DND-41 (cell line): ENCODE data around the gene MEGF11.

ENCODE experiments used
- ATAC-seq: fragments of 200-7000 bp; cut with Tn5 transposase; 3 replicates; pipeline ENCODE4 v1.9.1; 2021; ENCODE audit warnings: low read depth; ENCODE audit not compliant: insufficient read depth
- DNase-seq: peaks from one replicate; pipeline ENCODE4 v3.0.0-alpha.2; 2020
- H2AFZ ChIP-seq: 2 replicates; pipeline ENCODE4 v1.6.0; 2012; ENCODE audit warnings: low read depth, low read length
- H3K27ac ChIP-seq: 2 replicates; pipeline ENCODE4 v1.5.1; 2012; ENCODE audit warnings: low read length, inconsistent platforms
- H3K27me3 ChIP-seq: fragments of 200-600 bp; sonication (generic); 2 replicates; pipeline ENCODE4 v1.6.0; 2012; ENCODE audit warnings: low read length, mild to moderate bottlenecking, inconsistent platforms; ENCODE audit not compliant: insufficient read depth, poor library complexity
- H3K36me3 ChIP-seq: 2 replicates; pipeline ENCODE4 v1.5.1; 2012; ENCODE audit warnings: low read length, inconsistent platforms; ENCODE audit not compliant: insufficient read depth
- H3K4me1 ChIP-seq: 2 replicates; pipeline ENCODE4 v1.5.1; 2012; ENCODE audit warnings: mild to moderate bottlenecking, low read length; ENCODE audit not compliant: insufficient read depth
- H3K4me2 ChIP-seq: 2 replicates; pipeline ENCODE4 v1.6.0; 2012; ENCODE audit warnings: mild to moderate bottlenecking, moderate library complexity, low read length, inconsistent platforms; ENCODE audit not compliant: insufficient read depth
- H3K4me3 ChIP-seq, 2 experiments: fragments of 200-600 bp in 1 of 2; shearing (Covaris generic) in 1 of 2; 2 replicates each; pipeline ENCODE4 v1.5.1; 2012 to 2016; ENCODE audit warnings: inconsistent platforms in 2 of 2, low read length in 2 of 2, mild to moderate bottlenecking in 2 of 2, low read depth in 1 of 2, moderate library complexity in 1 of 2
- H3K79me2 ChIP-seq: 2 replicates; pipeline ENCODE4 v1.6.0; 2012; ENCODE audit warnings: low read length, inconsistent platforms; ENCODE audit not compliant: insufficient read depth
- H3K9ac ChIP-seq: 2 replicates; pipeline ENCODE4 v1.6.0; 2012; ENCODE audit warnings: low read depth, mild to moderate bottlenecking, inconsistent platforms, low read length, moderate library complexity
- H3K9me3 ChIP-seq: 2 replicates; pipeline ENCODE4 v1.5.1; 2012; ENCODE audit warnings: low read length, moderate library complexity, mild to moderate bottlenecking, inconsistent platforms; ENCODE audit not compliant: insufficient read depth, severe bottlenecking
- H4K20me1 ChIP-seq: 2 replicates; pipeline ENCODE4 v1.6.0; 2012; ENCODE audit warnings: low read length; ENCODE audit not compliant: insufficient read depth
- CTCF ChIP-seq: IDR thresholded peaks from 2 replicates; pipeline ENCODE4 v1.5.1; 2012; ENCODE audit warnings: borderline replicate concordance, low read length, moderate library complexity, mild to moderate bottlenecking; ENCODE audit not compliant: poor library complexity, severe bottlenecking; ENCODE audit errors: extremely low read depth
- EZH2 ChIP-seq: IDR thresholded peaks from 3 replicates; pipeline ENCODE4 v1.6.1; 2012; ENCODE audit warnings: borderline replicate concordance, low read depth, mild to moderate bottlenecking, moderate library complexity, low read length, inconsistent platforms; ENCODE audit not compliant: severe bottlenecking

MEGF11 gene

GRCh38 chr15:65949491-65949890, 304.1 kb downstream of the MEGF11 start:
- H4K20me1 ChIP-seq: 0 out of 2 replicates have a peak, but pooled peaks cover 5% of the 10 kb centered on the region
- no peaks in the 10 kb centered on the region for H3K79me2 ChIP-seq
- no peak overlapping the region for H3K4me2 ChIP-seq
- no peak overlapping the region for H2AFZ ChIP-seq
- no peak overlapping the region for H3K4me3 ChIP-seq
- H3K9ac ChIP-seq: no peak overlapping the region
- DNase-seq: no peak
- ATAC-seq: no peak
- H3K27ac ChIP-seq: no peak overlapping the region
- H3K27me3 ChIP-seq: no peaks in the 10 kb centered on the region
- H3K4me1 ChIP-seq: no peaks in the 10 kb centered on the region
- TF ChIP-seq EZH2: no peak
- TF ChIP-seq CTCF: no peak
- H3K9me3 ChIP-seq: no peaks in the 10 kb centered on the region
- no peaks in the 10 kb centered on the region for H3K36me3 ChIP-seq

DNA sequence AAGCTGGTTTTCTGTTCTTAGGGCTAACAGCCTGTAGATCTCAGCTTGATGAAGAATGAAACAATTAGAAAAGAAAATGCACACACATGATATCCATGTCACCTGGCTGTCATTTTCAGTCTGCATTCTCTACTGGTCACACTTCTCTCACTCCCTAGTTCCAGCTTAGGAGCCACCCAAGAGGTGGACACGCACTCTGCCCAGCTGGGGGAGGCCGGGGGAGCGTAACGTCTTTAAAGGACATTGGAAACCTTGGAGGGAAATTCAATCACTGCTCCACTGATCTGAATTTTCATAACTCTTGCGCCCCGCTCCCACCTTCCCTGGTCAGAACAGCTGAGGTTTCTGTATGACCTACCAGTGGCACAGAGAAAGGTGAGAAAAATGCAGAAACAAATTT, 304.5 kb downstream of the MEGF11 start:
- no peak overlapping the region for H3K4me3 ChIP-seq

DNA sequence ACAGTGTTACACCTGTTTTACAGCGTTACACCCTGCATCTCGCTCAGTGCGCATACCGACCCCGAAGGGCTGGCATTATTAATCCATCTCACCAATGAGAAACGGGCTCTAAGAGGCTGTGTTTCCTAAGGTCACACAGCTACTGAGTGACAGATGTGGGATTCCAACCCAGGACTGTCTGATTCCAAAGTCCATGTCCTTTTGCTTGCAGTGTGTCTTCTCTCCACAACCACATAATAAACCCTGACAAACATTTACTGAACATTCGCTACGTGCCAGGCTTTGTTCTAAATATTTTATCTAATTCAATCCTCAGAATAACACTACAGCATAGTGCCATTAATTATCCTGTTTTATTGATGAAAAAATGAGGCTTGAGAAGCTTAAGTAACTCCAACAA, 305.2 kb downstream of the MEGF11 start:
- Histone ChIP-seq H3K36me3 (no peaks in the 10 kb centered on the region), H3K4me2 (no peak overlapping the region), H3K27me3 (no peaks in the 10 kb centered on the region), H2AFZ (no peak overlapping the region), H3K4me3 (no peak overlapping the region), H3K9ac (no peak overlapping the region), H3K9me3 (no peaks in the 10 kb centered on the region), H3K27ac (no peak overlapping the region), H4K20me1 (0 out of 2 replicates have a peak, but pooled peaks cover 5% of the 10 kb centered on the region), H3K4me1 (no peaks in the 10 kb centered on the region), H3K79me2 (no peaks in the 10 kb centered on the region)
- DNase-seq (no peak), ATAC-seq (no peak)
- TF ChIP-seq CTCF (no peak), EZH2 (no peak)

More for the DNA sequence above, 304.5 kb downstream of the MEGF11 start:
- Histone ChIP-seq H4K20me1 (0 out of 2 replicates have a peak, but pooled peaks cover 5% of the 10 kb centered on the region), H3K36me3 (no peaks in the 10 kb centered on the region), H3K79me2 (no peaks in the 10 kb centered on the region), H3K4me2 (no peak overlapping the region), H3K27me3 (no peaks in the 10 kb centered on the region), H3K27ac (no peak overlapping the region), H3K9ac (no peak overlapping the region), H2AFZ (no peak overlapping the region), H3K4me1 (no peaks in the 10 kb centered on the region), H3K9me3 (no peaks in the 10 kb centered on the region)
- TF ChIP-seq CTCF: no peak
- TF ChIP-seq EZH2: no peak
- ATAC-seq (no peak), DNase-seq (no peak)

- Histone ChIP-seq H3K4me1 (no peaks in the 10 kb centered on the region), H3K36me3 (no peaks in the 10 kb centered on the region), H2AFZ (no peak overlapping the region), H3K9me3 (no peaks in the 10 kb centered on the region), H4K20me1 (no peaks in the 10 kb centered on the region), H3K9ac (no peak overlapping the region), H3K4me2 (no peak overlapping the region), H3K4me3 (no peak overlapping the region), H3K27me3 (no peaks in the 10 kb centered on the region), H3K79me2 (no peaks in the 10 kb centered on the region), H3K27ac (no peak overlapping the region)
- ATAC-seq (no peak), DNase-seq (no peak)
- TF ChIP-seq CTCF: no peak
- TF ChIP-seq EZH2: no peak
These were observed 306.5 kb downstream of the MEGF11 start for GRCh38 chr15:65947041-65947440.
